Measurements from ENCODE around the gene AP4M1. TPM values are rescaled to one million over a fixed set of nuclear protein-coding genes. Genes with fewer than 3 reads are reported as not detected.
"Not testable (repeated sequence)": the region's sequence is repeated elsewhere in the genome, so short reads cannot be mapped to it uniquely, and the experiment has no call there.

AP4M1 gene
- total RNA-seq, 1 donor from 2014 or later: 22.6 TPM

- Mint-ChIP-seq H3K27ac (ENCODE audit: unreplicated experiment) (no peak overlapping the region), H3K27me3 (ENCODE audit: low read depth) (no peaks in the 10 kb centered on the region), H3K9me3 (no peaks in the 10 kb centered on the region), H3K4me1 (no peaks in the 10 kb centered on the region), H3K4me3 (no peak overlapping the region), H3K36me3 (ENCODE audit: low read depth) (no peaks in the 10 kb centered on the region)
- TF ChIP-seq, protein P1, sequence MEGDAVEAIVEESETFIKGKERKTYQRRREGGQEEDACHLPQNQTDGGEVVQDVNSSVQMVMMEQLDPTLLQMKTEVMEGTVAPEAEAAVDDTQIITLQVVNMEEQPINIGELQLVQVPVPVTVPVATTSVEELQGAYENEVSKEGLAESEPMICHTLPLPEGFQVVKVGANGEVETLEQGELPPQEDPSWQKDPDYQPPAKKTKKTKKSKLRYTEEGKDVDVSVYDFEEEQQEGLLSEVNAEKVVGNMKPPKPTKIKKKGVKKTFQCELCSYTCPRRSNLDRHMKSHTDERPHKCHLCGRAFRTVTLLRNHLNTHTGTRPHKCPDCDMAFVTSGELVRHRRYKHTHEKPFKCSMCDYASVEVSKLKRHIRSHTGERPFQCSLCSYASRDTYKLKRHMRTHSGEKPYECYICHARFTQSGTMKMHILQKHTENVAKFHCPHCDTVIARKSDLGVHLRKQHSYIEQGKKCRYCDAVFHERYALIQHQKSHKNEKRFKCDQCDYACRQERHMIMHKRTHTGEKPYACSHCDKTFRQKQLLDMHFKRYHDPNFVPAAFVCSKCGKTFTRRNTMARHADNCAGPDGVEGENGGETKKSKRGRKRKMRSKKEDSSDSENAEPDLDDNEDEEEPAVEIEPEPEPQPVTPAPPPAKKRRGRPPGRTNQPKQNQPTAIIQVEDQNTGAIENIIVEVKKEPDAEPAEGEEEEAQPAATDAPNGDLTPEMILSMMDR (conservative IDR thresholded peaks at IDR 0.05): no peak
- no peak for DNase-seq (ENCODE audit: low read depth, low spot score)
Measured at GRCh38 chr7:100137851-100138760, 36.7 kb downstream of the AP4M1 start.

GRCh38 chr7:100141555-100141949 lies 40.1 kb downstream of the AP4M1 start:
- H3K4me1 Mint-ChIP-seq: no peaks in the 10 kb centered on the region
- DNase-seq (ENCODE audit: low read depth, low spot score): no peak
- no peaks in the 10 kb centered on the region for H3K27me3 Mint-ChIP-seq (ENCODE audit: low read depth)

GRCh38 chr7:100142461-100142860 lies 41.0 kb downstream of the AP4M1 start:
- Mint-ChIP-seq H3K27ac (ENCODE audit: unreplicated experiment) (no peak overlapping the region), H3K4me1 (no peaks in the 10 kb centered on the region), H3K4me3 (no peak overlapping the region), H3K27me3 (ENCODE audit: low read depth) (no peaks in the 10 kb centered on the region), H3K36me3 (ENCODE audit: low read depth) (no peaks in the 10 kb centered on the region), H3K9me3 (no peaks in the 10 kb centered on the region)
- TF ChIP-seq, protein P1 (conservative IDR thresholded peaks at IDR 0.05): no peak
- DNase-seq (ENCODE audit: low read depth, low spot score): no peak

More at GRCh38 chr7:100141555-100141949, 40.1 kb downstream of the AP4M1 start:
- TF ChIP-seq, protein P1 (conservative IDR thresholded peaks at IDR 0.05): no peak
- Mint-ChIP-seq H3K36me3 (ENCODE audit: low read depth) (no peaks in the 10 kb centered on the region), H3K4me3 (no peak overlapping the region), H3K27ac (ENCODE audit: unreplicated experiment) (no peak overlapping the region), H3K9me3 (no peaks in the 10 kb centered on the region)

DNA sequence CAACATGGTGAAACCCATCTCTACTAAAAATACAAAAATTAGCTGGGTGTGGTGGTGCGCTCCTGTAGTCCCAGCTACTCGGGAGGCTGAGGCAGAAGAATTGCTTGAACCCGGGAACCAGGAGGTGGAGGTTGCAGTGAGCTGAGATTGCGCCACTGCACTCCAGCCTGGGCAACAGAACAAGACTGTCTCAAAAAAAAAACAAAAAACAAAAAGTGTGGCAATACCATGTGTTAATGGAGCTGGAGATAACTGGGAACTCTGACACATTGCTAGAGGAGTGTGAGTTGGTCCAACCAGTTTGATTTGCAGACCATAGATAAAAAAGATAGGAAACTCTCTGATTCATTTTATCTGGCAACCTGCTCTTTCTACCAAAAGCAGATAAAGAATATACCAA lies 44.9 kb downstream of the AP4M1 start:
- not testable (repeated sequence) for H3K36me3 Mint-ChIP-seq (ENCODE audit: low read depth); DNase-seq (ENCODE audit: low read depth, low spot score); H3K4me3 Mint-ChIP-seq; H3K27ac Mint-ChIP-seq (ENCODE audit: unreplicated experiment); H3K9me3 Mint-ChIP-seq; H3K27me3 Mint-ChIP-seq (ENCODE audit: low read depth)
- H3K4me1 Mint-ChIP-seq: peaks cover 20% of the 10 kb centered on the region

- Mint-ChIP-seq H3K27me3 (ENCODE audit: low read depth) (no peaks in the 10 kb centered on the region), H3K4me1 (peaks cover 21% of the 10 kb centered on the region), H3K36me3 (ENCODE audit: low read depth) (peaks cover 4% of the 10 kb centered on the region), H3K27ac (ENCODE audit: unreplicated experiment) (no peak overlapping the region), H3K4me3 (no peak overlapping the region), H3K9me3 (no peaks in the 10 kb centered on the region)
- DNase-seq (ENCODE audit: low read depth, low spot score): no peak
- TF ChIP-seq, protein P1 (conservative IDR thresholded peaks at IDR 0.05): no peak
Measured at GRCh38 chr7:100147278-100147677, 45.8 kb downstream of the AP4M1 start.

- Mint-ChIP-seq H3K27me3 (ENCODE audit: low read depth) (no peaks in the 10 kb centered on the region), H3K4me1 (peaks cover 25% of the 10 kb centered on the region), H3K36me3 (ENCODE audit: low read depth) (peaks cover 7% of the 10 kb centered on the region), H3K27ac (ENCODE audit: unreplicated experiment) (peak overlapping the region; percentile 30), H3K9me3 (no peaks in the 10 kb centered on the region), H3K4me3 (peak overlapping the region; percentile 97)
- DNase-seq (ENCODE audit: low read depth, low spot score): no peak
- TF ChIP-seq, protein P1 (conservative IDR thresholded peaks at IDR 0.05): no peak
Measured at GRCh38 chr7:100148225-100148558, 46.7 kb downstream of the AP4M1 start.
